ENCODE data around the gene TAF11. TPM values are rescaled to one million over a fixed set of nuclear protein-coding genes. Genes with fewer than 3 reads are reported as not detected.

The TAF11 gene
- total RNA-seq, 1 donor from 2014 or later: 28.0 TPM

GRCh38 chr6:34912715-34913464 is 25.0 kb upstream of the TAF11 start:
- POLR2A ChIA-PET: no interaction called here
- CTCF ChIA-PET: no interaction called here
- TF ChIP-seq CTCF (IDR thresholded peaks at IDR 0.05): no peak
- intact Hi-C loops (cut with micrococcal nuclease): no loop called here
- ATAC-seq (ENCODE audit: low read depth) (peak; percentile 40), DNase-seq (no peak)
- peaks cover 1% of the 10 kb centered on the region for H3K36me3 Mint-ChIP-seq (ENCODE audit: low read depth)
- no peak overlapping the region for H3K4me3 Mint-ChIP-seq
- no peaks in the 10 kb centered on the region for H3K9me3 Mint-ChIP-seq
- H3K27me3 Mint-ChIP-seq: no peaks in the 10 kb centered on the region
- H3K4me1 Mint-ChIP-seq: peaks cover 19% of the 10 kb centered on the region
- no peak overlapping the region for H3K27ac Mint-ChIP-seq

GRCh38 chr6:34911822-34912221 is 24.0 kb upstream of the TAF11 start:
- H3K27ac Mint-ChIP-seq: no peak overlapping the region
- H3K27me3 Mint-ChIP-seq: no peaks in the 10 kb centered on the region

GRCh38 chr6:34909320-34909883 is 21.6 kb upstream of the TAF11 start:
- intact Hi-C loops (cut with micrococcal nuclease): no loop called here
- no peaks in the 10 kb centered on the region for H3K27me3 Mint-ChIP-seq
- CTCF ChIA-PET: no interaction called here

More at GRCh38 chr6:34911822-34912221, 24.0 kb upstream of the TAF11 start:
- intact Hi-C loops (cut with micrococcal nuclease): no loop called here
- no peak for ATAC-seq (ENCODE audit: low read depth)
- Mint-ChIP-seq H3K4me1 (peaks cover 19% of the 10 kb centered on the region), H3K4me3 (no peak overlapping the region), H3K9me3 (no peaks in the 10 kb centered on the region), H3K36me3 (ENCODE audit: low read depth) (no peaks in the 10 kb centered on the region)
- ChIA-PET CTCF (no interaction called here), POLR2A (interaction anchor here (1.0 kb wide), 1 partner anchor 23 kb away, joined by 4 read pairs; the partner anchor contains the start of gene ANKS1A)
- no peak for TF ChIP-seq CTCF (IDR thresholded peaks at IDR 0.05)
- DNase-seq: no peak

GRCh38 chr6:34908194-34908593 is 20.4 kb upstream of the TAF11 start:
- ChIA-PET CTCF (no interaction called here), POLR2A (no interaction called here)
- H3K27me3 Mint-ChIP-seq: no peaks in the 10 kb centered on the region
- no peaks in the 10 kb centered on the region for H3K9me3 Mint-ChIP-seq
- no peak overlapping the region for H3K4me3 Mint-ChIP-seq
- ATAC-seq (ENCODE audit: low read depth) (no peak), DNase-seq (no peak)
- intact Hi-C loops (cut with micrococcal nuclease): no loop called here
- no peak for TF ChIP-seq CTCF (IDR thresholded peaks at IDR 0.05)
- no peaks in the 10 kb centered on the region for H3K36me3 Mint-ChIP-seq (ENCODE audit: low read depth)
- H3K4me1 Mint-ChIP-seq: peaks cover 18% of the 10 kb centered on the region
- H3K27ac Mint-ChIP-seq: no peak overlapping the region

More at GRCh38 chr6:34909320-34909883, 21.6 kb upstream of the TAF11 start:
- Mint-ChIP-seq H3K4me1 (peaks cover 19% of the 10 kb centered on the region), H3K4me3 (no peak overlapping the region), H3K36me3 (ENCODE audit: low read depth) (no peaks in the 10 kb centered on the region), H3K9me3 (no peaks in the 10 kb centered on the region), H3K27ac (no peak overlapping the region)
- no peak for DNase-seq
- TF ChIP-seq CTCF (IDR thresholded peaks at IDR 0.05): no peak
- ATAC-seq (ENCODE audit: low read depth): no peak
- POLR2A ChIA-PET: no interaction called here

- intact Hi-C loops (cut with micrococcal nuclease): no loop called here
- H3K4me1 Mint-ChIP-seq: peaks cover 6% of the 10 kb centered on the region
- POLR2A ChIA-PET: no interaction called here
- H3K36me3 Mint-ChIP-seq (ENCODE audit: low read depth): no peaks in the 10 kb centered on the region
- TF ChIP-seq CTCF (IDR thresholded peaks at IDR 0.05): no peak
- ATAC-seq (ENCODE audit: low read depth) (no peak), DNase-seq (no peak)
- no peak overlapping the region for H3K27ac Mint-ChIP-seq
- no peaks in the 10 kb centered on the region for H3K9me3 Mint-ChIP-seq
- H3K4me3 Mint-ChIP-seq: no peak overlapping the region
- no peaks in the 10 kb centered on the region for H3K27me3 Mint-ChIP-seq
- CTCF ChIA-PET: no interaction called here
These were observed 19.0 kb upstream of the TAF11 start for GRCh38 chr6:34906826-34907225.
